HepG2 (cell line): ENCODE data around the gene RNF123. TPM values are rescaled to one million over a fixed set of nuclear protein-coding genes. Genes with fewer than 3 reads are reported as not detected.
A peak's percentile ranks its signal among the peaks of the same experiment; 100 is the strongest.

Experiments
- MIXL1 ChIP-seq: IDR thresholded peaks from 2 replicates; pipeline ENCODE4 v1.6.1; 2016
- PCBP2 ChIP-seq: fragments of 200-400 bp; formaldehyde crosslinking; optimal IDR thresholded peaks from 2 replicates; pipeline ENCODE3; 2018; ENCODE audit warnings: low read length, low read depth; ENCODE audit not compliant: poor library complexity, severe bottlenecking
- PRPF4 ChIP-seq: fragments of 200-400 bp; formaldehyde crosslinking; IDR thresholded peaks from 2 replicates; pipeline ENCODE4 v1.6.1; 2016; ENCODE audit warnings: low read length, low read depth; ENCODE audit not compliant: poor library complexity, severe bottlenecking
- THAP8 ChIP-seq: sonication (generic); formaldehyde crosslinking; IDR thresholded peaks from 2 replicates; pipeline ENCODE4 v1.5.1; 2020; ENCODE audit warnings: missing genetic modification reagents, mild to moderate bottlenecking, borderline replicate concordance
- ZFX ChIP-seq: sonication (generic); formaldehyde crosslinking; IDR thresholded peaks from 2 replicates; pipeline ENCODE4 v1.4.0; 2020; ENCODE audit warnings: mild to moderate bottlenecking, low read depth, missing genetic modification reagents, moderate library complexity
- ZFYVE20 ChIP-seq: sonication (generic); formaldehyde crosslinking; IDR thresholded peaks from 2 replicates; pipeline ENCODE4 v1.8.0; 2023; ENCODE audit warnings: low read depth, mild to moderate bottlenecking, moderate library complexity, missing genetic modification reagents, borderline replicate concordance
- ZIK1 ChIP-seq: sonication (generic); formaldehyde crosslinking; IDR thresholded peaks from 2 replicates; pipeline ENCODE4 v1.5.0; 2020; ENCODE audit warnings: mild to moderate bottlenecking, low read depth, missing genetic modification reagents, borderline replicate concordance
- ZNF335 ChIP-seq: sonication (generic); formaldehyde crosslinking; IDR thresholded peaks from 2 replicates; pipeline ENCODE4 v1.4.0; 2020; ENCODE audit warnings: missing genetic modification reagents
- ZNF383 ChIP-seq: sonication (generic); formaldehyde crosslinking; IDR thresholded peaks from 2 replicates; pipeline ENCODE4 v1.4.0; 2020; ENCODE audit warnings: missing genetic modification reagents, mild to moderate bottlenecking, borderline replicate concordance
- ZNF678 ChIP-seq: sonication (generic); formaldehyde crosslinking; IDR thresholded peaks from 2 replicates; pipeline ENCODE4 v1.4.0; 2020; ENCODE audit warnings: mild to moderate bottlenecking, missing genetic modification reagents
- ZNF749 ChIP-seq: sonication (generic); formaldehyde crosslinking; IDR thresholded peaks from 2 replicates; pipeline ENCODE4 v1.8.0; 2022; ENCODE audit warnings: mild to moderate bottlenecking, missing genetic modification reagents, moderate library complexity, borderline replicate concordance
- ZNF850 ChIP-seq: sonication (generic); formaldehyde crosslinking; conservative IDR thresholded peaks from 2 replicates; pipeline ENCODE4 v1.9.0; 2021; ENCODE audit warnings: mild to moderate bottlenecking, missing genetic modification reagents
- polyA plus RNA-seq, 8 experiments: library from polyadenylated mRNA; depleted of rRNA in 3 of 8; stranded (reverse) in 7 of 8; unstranded in 1 of 8; fragments of >200 nt; fragmentation: Illumina TruSeq in 4 of 8; extraction: Trizol in 4 of 8; gene quantifications; 2 replicates each; pipeline versions ENCODE4 v1.2.1 to v1.2.3, GENCODE V29; 2011 to 2016; ENCODE audit warnings: low read depth in 4 of 8, missing spikeins in 1 of 8, mixed read lengths in 1 of 8; ENCODE audit not compliant: insufficient read depth in 1 of 8
- total RNA-seq, 5 experiments: library from RNA; depleted of rRNA; stranded (reverse); fragments of >200 nt; fragmentation: Illumina TruSeq; extraction: Trizol; gene quantifications; 2 replicates each; pipeline ENCODE4 v1.2.3, GENCODE V29; 2016; ENCODE audit warnings: low read depth in 1 of 5
- TF ChIP-seq, protein P1 (sequence below): IDR thresholded peaks from 2 replicates; pipeline ENCODE4 v1.6.1; 2018; ENCODE audit warnings: missing genetic modification reagents
- TF ChIP-seq, protein P2 (sequence below): IDR thresholded peaks from 2 replicates; pipeline ENCODE4 v1.6.1; 2016; ENCODE audit warnings: low read depth, borderline replicate concordance
- TF ChIP-seq, protein P3 (sequence below): sonication (generic); formaldehyde crosslinking; IDR thresholded peaks from 2 replicates; pipeline ENCODE4 v1.9.0; 2021; ENCODE audit warnings: missing genetic modification reagents, borderline replicate concordance
- TF ChIP-seq, protein P4 (sequence below): IDR thresholded peaks from 2 replicates; pipeline ENCODE4 v1.6.1; 2016
- TF ChIP-seq, protein P5 (sequence below): sonication (generic); formaldehyde crosslinking; conservative IDR thresholded peaks from 2 replicates; pipeline ENCODE4 v1.4.0; 2020; ENCODE audit warnings: missing genetic modification reagents
- TF ChIP-seq, protein P6 (sequence below): sonication (generic); formaldehyde crosslinking; IDR thresholded peaks from 2 replicates; pipeline ENCODE4 v1.8.1; 2023; ENCODE audit warnings: missing genetic modification reagents, inconsistent platforms, borderline replicate concordance

Gene RNF123
- total and polyA plus RNA-seq, 2 of the 13 experiments (the other 11 are each of a cell fraction or from before 2014, with no cell fraction given): 29.9 to 82.2 TPM

- peak; percentile 28; the same call in 1 of the 2 replicates for TF ChIP-seq ZNF383
- TF ChIP-seq PCBP2: no peak
- TF ChIP-seq ZNF678 (CRISPR knock-in tag): 0 out of 2 replicates have a peak, but pooled peaks have one; percentile 38
- no peak for TF ChIP-seq MIXL1 (CRISPR knock-in tag)
- TF ChIP-seq, protein P1, sequence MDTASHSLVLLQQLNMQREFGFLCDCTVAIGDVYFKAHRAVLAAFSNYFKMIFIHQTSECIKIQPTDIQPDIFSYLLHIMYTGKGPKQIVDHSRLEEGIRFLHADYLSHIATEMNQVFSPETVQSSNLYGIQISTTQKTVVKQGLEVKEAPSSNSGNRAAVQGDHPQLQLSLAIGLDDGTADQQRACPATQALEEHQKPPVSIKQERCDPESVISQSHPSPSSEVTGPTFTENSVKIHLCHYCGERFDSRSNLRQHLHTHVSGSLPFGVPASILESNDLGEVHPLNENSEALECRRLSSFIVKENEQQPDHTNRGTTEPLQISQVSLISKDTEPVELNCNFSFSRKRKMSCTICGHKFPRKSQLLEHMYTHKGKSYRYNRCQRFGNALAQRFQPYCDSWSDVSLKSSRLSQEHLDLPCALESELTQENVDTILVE (CRISPR knock-in tag): peak; percentile 1; the same call in 1 of the 2 replicates
- TF ChIP-seq, protein P2, sequence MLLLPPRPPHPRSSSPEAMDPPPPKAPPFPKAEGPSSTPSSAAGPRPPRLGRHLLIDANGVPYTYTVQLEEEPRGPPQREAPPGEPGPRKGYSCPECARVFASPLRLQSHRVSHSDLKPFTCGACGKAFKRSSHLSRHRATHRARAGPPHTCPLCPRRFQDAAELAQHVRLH: peak; percentile 79; the same call in 1 of the 2 replicates
- TF ChIP-seq, protein P3, sequence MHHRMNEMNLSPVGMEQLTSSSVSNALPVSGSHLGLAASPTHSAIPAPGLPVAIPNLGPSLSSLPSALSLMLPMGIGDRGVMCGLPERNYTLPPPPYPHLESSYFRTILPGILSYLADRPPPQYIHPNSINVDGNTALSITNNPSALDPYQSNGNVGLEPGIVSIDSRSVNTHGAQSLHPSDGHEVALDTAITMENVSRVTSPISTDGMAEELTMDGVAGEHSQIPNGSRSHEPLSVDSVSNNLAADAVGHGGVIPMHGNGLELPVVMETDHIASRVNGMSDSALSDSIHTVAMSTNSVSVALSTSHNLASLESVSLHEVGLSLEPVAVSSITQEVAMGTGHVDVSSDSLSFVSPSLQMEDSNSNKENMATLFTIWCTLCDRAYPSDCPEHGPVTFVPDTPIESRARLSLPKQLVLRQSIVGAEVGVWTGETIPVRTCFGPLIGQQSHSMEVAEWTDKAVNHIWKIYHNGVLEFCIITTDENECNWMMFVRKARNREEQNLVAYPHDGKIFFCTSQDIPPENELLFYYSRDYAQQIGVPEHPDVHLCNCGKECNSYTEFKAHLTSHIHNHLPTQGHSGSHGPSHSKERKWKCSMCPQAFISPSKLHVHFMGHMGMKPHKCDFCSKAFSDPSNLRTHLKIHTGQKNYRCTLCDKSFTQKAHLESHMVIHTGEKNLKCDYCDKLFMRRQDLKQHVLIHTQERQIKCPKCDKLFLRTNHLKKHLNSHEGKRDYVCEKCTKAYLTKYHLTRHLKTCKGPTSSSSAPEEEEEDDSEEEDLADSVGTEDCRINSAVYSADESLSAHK: no peak
- TF ChIP-seq THAP8 (CRISPR knock-in tag): no peak; the same call in 1 of the 2 replicates
- no peak for TF ChIP-seq ZNF749 (CRISPR knock-in tag)
- TF ChIP-seq ZNF335 (CRISPR knock-in tag): peak; percentile 63; the same call in 1 of the 2 replicates
- TF ChIP-seq ZFYVE20 (CRISPR knock-in tag): peak; percentile 65; the same call in 1 of the 2 replicates
- TF ChIP-seq, protein P4, sequence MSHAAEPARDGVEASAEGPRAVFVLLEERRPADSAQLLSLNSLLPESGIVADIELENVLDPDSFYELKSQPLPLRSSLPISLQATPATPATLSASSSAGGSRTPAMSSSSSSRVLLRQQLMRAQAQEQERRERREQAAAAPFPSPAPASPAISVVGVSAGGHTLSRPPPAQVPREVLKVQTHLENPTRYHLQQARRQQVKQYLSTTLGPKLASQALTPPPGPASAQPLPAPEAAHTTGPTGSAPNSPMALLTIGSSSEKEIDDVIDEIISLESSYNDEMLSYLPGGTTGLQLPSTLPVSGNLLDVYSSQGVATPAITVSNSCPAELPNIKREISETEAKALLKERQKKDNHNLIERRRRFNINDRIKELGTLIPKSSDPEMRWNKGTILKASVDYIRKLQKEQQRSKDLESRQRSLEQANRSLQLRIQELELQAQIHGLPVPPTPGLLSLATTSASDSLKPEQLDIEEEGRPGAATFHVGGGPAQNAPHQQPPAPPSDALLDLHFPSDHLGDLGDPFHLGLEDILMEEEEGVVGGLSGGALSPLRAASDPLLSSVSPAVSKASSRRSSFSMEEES (CRISPR knock-in tag): peak; percentile 43; the same call in 1 of the 2 replicates
- TF ChIP-seq, protein P5, sequence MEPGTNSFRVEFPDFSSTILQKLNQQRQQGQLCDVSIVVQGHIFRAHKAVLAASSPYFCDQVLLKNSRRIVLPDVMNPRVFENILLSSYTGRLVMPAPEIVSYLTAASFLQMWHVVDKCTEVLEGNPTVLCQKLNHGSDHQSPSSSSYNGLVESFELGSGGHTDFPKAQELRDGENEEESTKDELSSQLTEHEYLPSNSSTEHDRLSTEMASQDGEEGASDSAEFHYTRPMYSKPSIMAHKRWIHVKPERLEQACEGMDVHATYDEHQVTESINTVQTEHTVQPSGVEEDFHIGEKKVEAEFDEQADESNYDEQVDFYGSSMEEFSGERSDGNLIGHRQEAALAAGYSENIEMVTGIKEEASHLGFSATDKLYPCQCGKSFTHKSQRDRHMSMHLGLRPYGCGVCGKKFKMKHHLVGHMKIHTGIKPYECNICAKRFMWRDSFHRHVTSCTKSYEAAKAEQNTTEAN: no peak
- TF ChIP-seq ZFX (CRISPR knock-in tag): peak; percentile 87
- no peak for TF ChIP-seq PRPF4
- TF ChIP-seq ZNF850 (CRISPR knock-in tag): no peak
- TF ChIP-seq, protein P6, sequence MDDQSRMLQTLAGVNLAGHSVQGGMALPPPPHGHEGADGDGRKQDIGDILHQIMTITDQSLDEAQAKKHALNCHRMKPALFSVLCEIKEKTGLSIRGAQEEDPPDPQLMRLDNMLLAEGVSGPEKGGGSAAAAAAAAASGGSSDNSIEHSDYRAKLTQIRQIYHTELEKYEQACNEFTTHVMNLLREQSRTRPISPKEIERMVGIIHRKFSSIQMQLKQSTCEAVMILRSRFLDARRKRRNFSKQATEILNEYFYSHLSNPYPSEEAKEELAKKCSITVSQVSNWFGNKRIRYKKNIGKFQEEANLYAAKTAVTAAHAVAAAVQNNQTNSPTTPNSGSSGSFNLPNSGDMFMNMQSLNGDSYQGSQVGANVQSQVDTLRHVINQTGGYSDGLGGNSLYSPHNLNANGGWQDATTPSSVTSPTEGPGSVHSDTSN (CRISPR knock-in tag): no peak
- 0 out of 2 replicates have a peak, but pooled peaks have one; percentile 42 for TF ChIP-seq ZIK1 (CRISPR knock-in tag)
Observed at GRCh38 chr3:49689046-49689907, at the start of gene RNF123, which contains the start of gene MST1 (continued).
